GM18858 (cell line): ENCODE measurements around the gene JPH2.

Experiments used
- ATAC-seq: cut with Tn5 transposase; IDR thresholded peaks from one replicate; pipeline ENCODE4 v1.9.1; 2021; ENCODE audit not compliant: unreplicated experiment

JPH2 gene

GRCh38 chr20:44126445-44126844 lies 60.5 kb downstream of the JPH2 start:
- ATAC-seq = no peak

- no peak for ATAC-seq
Measured at GRCh38 chr20:44125332-44126127, 61.5 kb downstream of the JPH2 start.

GRCh38 chr20:44123874-44124535 lies 63.0 kb downstream of the JPH2 start:
- ATAC-seq = no peak

- no peak for ATAC-seq
Measured at GRCh38 chr20:44123251-44123650, 63.7 kb downstream of the JPH2 start.

GRCh38 chr20:44120676-44121425 lies 66.1 kb downstream of the JPH2 start:
- no peak for ATAC-seq

- ATAC-seq = no peak
Measured at GRCh38 chr20:44118185-44119033, 68.6 kb downstream of the JPH2 start.

GRCh38 chr20:44117296-44118184 lies 69.4 kb downstream of the JPH2 start:
- ATAC-seq = no peak

- ATAC-seq = no peak
Measured at GRCh38 chr20:44115762-44116644, 71.0 kb downstream of the JPH2 start.

GRCh38 chr20:44115181-44115580 lies 71.8 kb downstream of the JPH2 start:
- no peak for ATAC-seq

GRCh38 chr20:44113618-44114376 lies 73.2 kb downstream of the JPH2 start:
- ATAC-seq = no peak

- no peak for ATAC-seq
Measured at GRCh38 chr20:44112889-44113617, 73.9 kb downstream of the JPH2 start.

GRCh38 chr20:44112456-44112855 lies 74.5 kb downstream of the JPH2 start:
- ATAC-seq = no peak

- ATAC-seq = no peak
Measured at GRCh38 chr20:44111712-44112335, 75.2 kb downstream of the JPH2 start.

- ATAC-seq = no peak
Measured at GRCh38 chr20:44110816-44111568, 76.0 kb downstream of the JPH2 start.

- ATAC-seq = no peak
Measured at GRCh38 chr20:44109951-44110361, 77.0 kb downstream of the JPH2 start.

- ATAC-seq = no peak
Measured at GRCh38 chr20:44106615-44107014, 80.4 kb downstream of the JPH2 start.
